NCI-H510A (cell line): Measurements from ENCODE around the gene CACNB1.
A peak's percentile ranks its signal among the peaks of the same experiment; 100 is the strongest.

ENCODE experiments used
- DNase-seq: peaks from one replicate; lab custom pipeline; 2025; lab: John Stamatoyannopoulos, UW

Gene CACNB1

GRCh38 chr17:39197380-39198185 is at the start of gene CACNB1:
CACNB1 (minus strand) TSS chr17:39197669; CDS start chr17:39197495, 174 bp downstream.
- DNase-seq, result peak; percentile 83

- DNase-seq, result no peak
Measured at GRCh38 chr17:39246274-39246673, 48.8 kb upstream of the CACNB1 start.

- DNase-seq, result peak; percentile 57
Measured at GRCh38 chr17:39244600-39245570, 47.4 kb upstream of the CACNB1 start.

- DNase-seq, result no peak
Measured at GRCh38 chr17:39244016-39244599, 46.6 kb upstream of the CACNB1 start.

GRCh38 chr17:39243155-39243554 is 45.7 kb upstream of the CACNB1 start:
- no peak for DNase-seq

- no peak for DNase-seq
Measured at GRCh38 chr17:39240631-39241030, 43.2 kb upstream of the CACNB1 start.

- peak; percentile 78 for DNase-seq
Measured at GRCh38 chr17:39239640-39240314, 42.3 kb upstream of the CACNB1 start.

- DNase-seq, result peak; percentile 46
Measured at GRCh38 chr17:39238311-39238972, 41.0 kb upstream of the CACNB1 start.

- no peak for DNase-seq
Measured at GRCh38 chr17:39237586-39237985, 40.1 kb upstream of the CACNB1 start.

GRCh38 chr17:39236981-39237441 is 39.5 kb upstream of the CACNB1 start:
- DNase-seq, result no peak

- no peak for DNase-seq
Measured at GRCh38 chr17:39236450-39236927, 39.0 kb upstream of the CACNB1 start.

GRCh38 chr17:39235555-39236449 is 38.3 kb upstream of the CACNB1 start:
- peak; percentile 51 for DNase-seq

GRCh38 chr17:39231591-39232551 is 34.4 kb upstream of the CACNB1 start:
- DNase-seq, result no peak

- DNase-seq, result no peak
Measured at GRCh38 chr17:39231091-39231561, 33.7 kb upstream of the CACNB1 start.

GRCh38 chr17:39230361-39230760 is 32.9 kb upstream of the CACNB1 start:
- no peak for DNase-seq

- no peak for DNase-seq
Measured at GRCh38 chr17:39229274-39229913, 31.9 kb upstream of the CACNB1 start.

- no peak for DNase-seq
Measured at GRCh38 chr17:39227364-39227919, 30.0 kb upstream of the CACNB1 start.
